Tibial nerve (tissue), 4 donors: ENCODE data around the gene RGS7BP. TPM values are rescaled to one million over a fixed set of nuclear protein-coding genes. Genes with fewer than 3 reads are reported as not detected.

Experiments
- DNase-seq, 2 donors: peaks; one replicate each; pipeline ENCODE4 v3.0.0-alpha.2; 2019; ENCODE audit warnings: low spot score in 2 of 2
- H3K27ac ChIP-seq, 4 donors: fragments of 200-600 bp; sonication (generic) in 3 of 4; one replicate each; pipeline ENCODE4 v1.5.1; 2017 to 2019; ENCODE audit warnings: mild to moderate bottlenecking in 1 of 4
- H3K27me3 ChIP-seq, 2 donors: fragments of 200-600 bp; sonication (generic) in 1 of 2; one replicate each; pipeline versions ENCODE4 v1.5.1 to v1.6.0; 2017 to 2019
- H3K36me3 ChIP-seq, 3 donors: fragments of 200-600 bp; sonication (generic); one replicate each; pipeline ENCODE4 v1.5.1; 2018 to 2019
- H3K4me1 ChIP-seq, 4 donors: fragments of 200-600 bp; sonication (generic) in 3 of 4; one replicate each; pipeline ENCODE4 v1.5.1; 2017 to 2019
- H3K4me3 ChIP-seq, 4 donors: fragments of 200-600 bp; sonication (generic) in 3 of 4; one replicate each; pipeline ENCODE4 v1.5.1; 2017 to 2019; ENCODE audit warnings: mild to moderate bottlenecking in 1 of 4, moderate library complexity in 1 of 4
- H3K9me3 ChIP-seq, 4 donors: fragments of 200-600 bp; sonication (generic) in 3 of 4; one replicate each; pipeline ENCODE4 v1.5.1; 2017 to 2019
- CTCF ChIP-seq, 5 experiments: fragments of 200-600 bp in 3 of 5; fragments of 450-650 bp in 2 of 5; sonication (generic) in 3 of 5; IDR thresholded peaks; one replicate each; pipeline ENCODE4 v1.5.1; 2016 to 2019; ENCODE audit warnings: antibody characterized with exemption in 5 of 5, mild to moderate bottlenecking in 3 of 5, moderate library complexity in 2 of 5
- EP300 ChIP-seq, 2 donors: sonication (generic); formaldehyde crosslinking; IDR thresholded peaks; one replicate each; pipeline ENCODE4 v1.6.1; 2017; ENCODE audit warnings: antibody characterized with exemption in 2 of 2, mild to moderate bottlenecking in 1 of 2
- POLR2A ChIP-seq, 2 donors: fragments of 450-650 bp; IDR thresholded peaks; one replicate each; pipeline ENCODE4 v1.6.1; 2017; ENCODE audit warnings: antibody characterized with exemption in 2 of 2, mild to moderate bottlenecking in 2 of 2, moderate library complexity in 2 of 2
- WGBS, 2 donors: methylation state at CpG; one replicate each; pipeline ENCODE4 v1.1.5; 2018; 5-methylcytosine and 5-hydroxymethylcytosine counted together
- total RNA-seq, 4 donors: library from RNA; depleted of rRNA; stranded (reverse); fragments of >200 nt; gene quantifications; one replicate each; pipeline ENCODE4 v1.1.0, GENCODE V29; 2016

Gene RGS7BP
- total RNA-seq, 4 donors from 2014 or later = 0.42 to 1.4 (median 0.96) TPM

- H3K4me3 ChIP-seq = no peak overlapping the region
- H3K36me3 ChIP-seq = no peaks in the 10 kb centered on the region
- no peak for TF ChIP-seq EP300 (IDR thresholded peaks at IDR 0.05)
- TF ChIP-seq CTCF (IDR thresholded peaks at IDR 0.05) = no peak
- TF ChIP-seq POLR2A (IDR thresholded peaks at IDR 0.05) = no peak
- H3K27ac ChIP-seq = no peak overlapping the region
- H3K4me1 ChIP-seq = no peaks in the 10 kb centered on the region
- DNase-seq = no peak
- H3K9me3 ChIP-seq = peaks cover 0 to 13% (median 0%) of the 10 kb centered on the region in 4 donors
- H3K27me3 ChIP-seq = no peaks in the 10 kb centered on the region
These were observed 18.5 kb upstream of the RGS7BP start for GRCh38 chr5:64487283-64487682.

GRCh38 chr5:64489857-64490256 is 16.0 kb upstream of the RGS7BP start:
- Histone ChIP-seq H3K4me1 (no peaks in the 10 kb centered on the region), H3K9me3 (peaks cover 0 to 5% (median 0%) of the 10 kb centered on the region in 4 donors), H3K4me3 (no peak overlapping the region), H3K27me3 (no peaks in the 10 kb centered on the region), H3K36me3 (no peaks in the 10 kb centered on the region), H3K27ac (no peak overlapping the region)
- TF ChIP-seq CTCF (IDR thresholded peaks at IDR 0.05) = no peak
- WGBS, 2 donors = 47 to 59% methylated on average over 3 to 5 of the region's 5 CpGs
- DNase-seq = no peak

GRCh38 chr5:64497386-64497785 is 8.4 kb upstream of the RGS7BP start:
- Histone ChIP-seq H3K27ac (no peak overlapping the region), H3K9me3 (no peaks in the 10 kb centered on the region), H3K27me3 (no peaks in the 10 kb centered on the region), H3K36me3 (no peaks in the 10 kb centered on the region), H3K4me1 (no peaks in the 10 kb centered on the region), H3K4me3 (no peak overlapping the region)
- WGBS, 2 donors = 26 to 41% methylated on average over 2 of the region's 2 CpGs
- no peak for DNase-seq
- no peak for TF ChIP-seq CTCF (IDR thresholded peaks at IDR 0.05)
- TF ChIP-seq EP300 (IDR thresholded peaks at IDR 0.05) = no peak
- no peak for TF ChIP-seq POLR2A (IDR thresholded peaks at IDR 0.05)

- H3K36me3 ChIP-seq = no peaks in the 10 kb centered on the region
- no peak overlapping the region for H3K27ac ChIP-seq
- TF ChIP-seq POLR2A (IDR thresholded peaks at IDR 0.05) (no peak), EP300 (IDR thresholded peaks at IDR 0.05) (no peak)
- WGBS, 2 donors = 29 to 31% methylated on average over 5 of the region's 5 CpGs
- no peak for DNase-seq
- H3K4me3 ChIP-seq = no peak overlapping the region
- peaks cover 0 to 18% (median 4%) of the 10 kb centered on the region in 4 donors for H3K4me1 ChIP-seq
- H3K27me3 ChIP-seq = no peaks in the 10 kb centered on the region
- H3K9me3 ChIP-seq = no peaks in the 10 kb centered on the region
These were observed 3.6 kb upstream of the RGS7BP start for GRCh38 chr5:64502196-64502595.

- peaks cover 0 to 18% (median 4%) of the 10 kb centered on the region in 4 donors for H3K4me1 ChIP-seq
- H3K27me3 ChIP-seq = no peaks in the 10 kb centered on the region
- no peaks in the 10 kb centered on the region for H3K9me3 ChIP-seq
- TF ChIP-seq CTCF (IDR thresholded peaks at IDR 0.05) (no peak), EP300 (IDR thresholded peaks at IDR 0.05) (no peak), POLR2A (IDR thresholded peaks at IDR 0.05) (no peak)
- no peaks in the 10 kb centered on the region for H3K36me3 ChIP-seq
- no peak overlapping the region for H3K27ac ChIP-seq
- peak overlapping the region; percentile 21 to 46 (median 32) for H3K4me3 ChIP-seq
- WGBS, 2 donors = 1 to 2% methylated on average over 37 to 39 of the region's 39 CpGs
- DNase-seq = no peak
These were observed 900 bp downstream of the RGS7BP start for GRCh38 chr5:64506567-64507263.
